CMK (cell line): ENCODE data around the gene GPR45.
"Not testable (repeated sequence)": the region's sequence is repeated elsewhere in the genome, so short reads cannot be mapped to it uniquely, and the experiment has no call there.

Experiments
- DNase-seq: peaks from one replicate; pipeline ENCODE4 v3.0.0-alpha.2; 2010; ENCODE audit warnings: low read depth

GPR45 gene, protein sequence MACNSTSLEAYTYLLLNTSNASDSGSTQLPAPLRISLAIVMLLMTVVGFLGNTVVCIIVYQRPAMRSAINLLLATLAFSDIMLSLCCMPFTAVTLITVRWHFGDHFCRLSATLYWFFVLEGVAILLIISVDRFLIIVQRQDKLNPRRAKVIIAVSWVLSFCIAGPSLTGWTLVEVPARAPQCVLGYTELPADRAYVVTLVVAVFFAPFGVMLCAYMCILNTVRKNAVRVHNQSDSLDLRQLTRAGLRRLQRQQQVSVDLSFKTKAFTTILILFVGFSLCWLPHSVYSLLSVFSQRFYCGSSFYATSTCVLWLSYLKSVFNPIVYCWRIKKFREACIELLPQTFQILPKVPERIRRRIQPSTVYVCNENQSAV

DNA sequence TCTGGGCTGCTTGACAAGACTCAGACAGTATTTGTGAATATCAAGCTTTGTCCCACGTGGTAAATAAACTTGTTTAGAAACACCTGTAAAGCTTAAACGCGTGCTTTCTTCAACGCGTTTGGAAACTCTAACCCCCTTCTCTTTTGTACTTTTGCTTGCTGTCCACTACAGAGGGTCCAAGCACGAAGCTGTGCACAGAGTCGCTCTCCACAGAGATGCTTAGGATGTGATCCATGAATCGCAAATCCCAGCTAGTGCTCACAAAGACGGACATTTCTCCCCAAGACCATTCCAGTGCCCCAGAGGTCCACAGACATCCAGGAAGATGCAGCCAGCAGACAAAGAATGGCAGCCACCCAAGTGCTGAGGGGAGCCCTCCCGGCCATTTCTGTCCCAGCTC lies at the start of gene GPR45:
GPR45 (plus strand) TSS at position 301 of the 400 bp plus-strand sequence. CDS start 116 bp downstream, outside the sequence.
- no peak for DNase-seq

DNA sequence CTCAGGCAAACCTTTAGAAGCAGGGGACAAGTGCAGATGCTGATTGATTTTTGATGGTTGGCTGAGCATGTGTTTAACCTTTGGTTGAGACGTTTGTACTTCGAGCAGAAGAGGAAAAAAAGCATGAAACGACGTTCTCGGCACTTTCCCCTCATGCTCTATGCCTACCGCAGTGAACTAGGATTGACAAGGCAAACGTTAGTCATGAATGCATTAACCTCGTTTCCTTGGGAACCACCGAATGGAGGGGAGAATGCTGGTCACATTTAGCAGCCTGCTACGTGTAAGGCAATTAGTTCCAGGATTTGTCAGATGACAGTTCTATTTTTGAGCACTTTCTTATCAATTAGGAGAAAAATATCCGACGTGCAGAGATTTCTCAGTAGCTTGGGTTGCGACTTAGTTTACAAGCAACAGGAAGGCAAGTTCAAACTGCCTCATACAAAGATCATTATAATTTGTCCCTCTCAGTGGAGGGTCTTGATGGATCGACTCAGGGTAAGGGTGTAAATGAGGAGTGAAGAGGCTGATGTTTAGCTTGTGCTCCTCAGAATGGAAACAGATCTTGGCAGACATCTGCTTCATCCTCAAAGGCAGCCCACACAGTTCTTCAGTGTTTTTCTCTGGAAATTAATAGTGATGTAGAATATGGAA lies 47.4 kb upstream of the GPR45 start:
- no peak for DNase-seq

DNA sequence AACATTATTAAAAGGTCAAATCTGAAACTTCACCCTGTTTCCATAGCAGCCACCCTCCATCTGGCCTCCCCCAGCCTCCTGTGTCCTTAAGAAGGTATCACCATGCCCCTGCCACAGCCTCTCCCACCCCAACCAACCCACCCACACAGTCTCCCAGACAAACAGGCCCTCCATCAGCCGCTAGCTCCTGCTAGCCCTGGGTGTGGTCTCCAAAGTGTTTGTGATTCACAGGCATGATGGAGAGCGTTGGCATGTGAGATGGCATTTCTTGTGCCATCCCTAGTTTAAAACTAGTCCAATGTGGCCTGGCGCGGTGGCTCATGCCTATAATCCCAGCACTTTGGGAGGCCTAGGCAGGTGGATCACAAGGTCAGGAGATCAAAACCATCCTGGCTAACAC lies 44.9 kb upstream of the GPR45 start:
- no peak for DNase-seq

DNA sequence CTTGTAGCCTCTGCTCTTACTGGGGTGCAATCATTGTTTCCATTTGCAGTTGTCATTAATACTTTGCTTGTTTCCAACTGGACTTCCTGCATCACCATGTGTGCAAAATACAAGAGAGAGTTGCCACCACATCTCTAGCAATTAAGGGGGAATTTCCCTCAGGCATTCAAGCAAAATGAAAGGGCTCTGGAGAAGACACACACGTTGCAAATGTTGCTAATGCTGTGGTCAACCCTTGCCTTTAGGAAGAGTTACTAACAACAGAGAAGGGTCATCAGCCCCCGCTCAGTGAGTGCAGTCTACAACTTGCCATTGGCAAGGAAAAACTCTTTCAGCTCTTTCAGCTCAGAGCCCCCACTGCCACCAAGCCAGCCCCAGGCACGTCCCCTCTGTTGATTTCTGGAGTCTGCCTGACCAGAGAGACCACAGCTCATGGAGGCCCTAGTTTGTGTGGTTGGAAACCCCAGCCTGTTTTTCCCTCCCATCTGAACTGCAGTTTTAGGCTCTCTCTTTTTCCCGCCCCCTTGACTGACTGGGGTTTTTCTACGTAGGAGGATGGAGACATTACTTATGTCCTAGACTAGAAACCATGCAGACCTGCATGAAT lies 25.9 kb upstream of the GPR45 start:
- no peak for DNase-seq

DNA sequence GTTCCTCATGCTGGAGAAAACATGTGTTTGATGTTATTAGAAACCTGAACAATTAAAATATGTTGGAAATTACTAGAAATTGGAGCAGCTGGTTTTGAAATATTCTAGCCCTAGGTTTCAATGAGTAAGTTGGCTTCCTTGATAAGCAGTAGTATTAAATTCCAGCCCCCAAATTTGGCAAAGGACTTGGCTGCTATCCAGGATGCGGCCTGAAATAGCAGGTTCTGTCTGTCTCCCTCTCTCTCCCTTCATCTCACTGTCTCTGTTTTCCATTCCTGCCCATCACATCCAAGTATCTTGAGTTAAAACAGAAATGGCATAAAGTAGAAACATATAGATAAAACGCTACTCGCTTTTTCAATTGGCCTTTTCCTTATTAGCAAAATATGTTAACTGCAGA lies 20.9 kb upstream of the GPR45 start:
- DNase-seq: no peak

DNA sequence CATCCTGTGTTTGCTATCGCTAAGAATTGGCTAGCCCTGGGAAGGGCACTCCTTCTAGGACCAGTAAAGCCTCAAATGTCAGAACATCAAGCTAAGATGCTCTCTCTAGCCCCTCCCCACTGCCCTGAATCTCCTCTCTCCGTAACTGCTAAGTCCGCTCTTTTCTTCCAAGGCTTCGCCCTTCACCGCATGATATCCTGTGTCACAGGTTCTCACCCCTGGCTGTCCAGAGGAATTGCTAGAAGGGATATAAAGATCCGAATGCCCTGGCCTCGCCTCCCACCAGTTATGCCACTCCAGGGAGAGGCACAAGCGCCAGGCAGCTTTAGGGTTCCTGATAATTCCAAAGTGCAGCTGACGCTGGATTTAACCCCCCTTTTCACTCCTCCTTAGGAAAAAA lies 17.1 kb upstream of the GPR45 start:
- DNase-seq: no peak

DNA sequence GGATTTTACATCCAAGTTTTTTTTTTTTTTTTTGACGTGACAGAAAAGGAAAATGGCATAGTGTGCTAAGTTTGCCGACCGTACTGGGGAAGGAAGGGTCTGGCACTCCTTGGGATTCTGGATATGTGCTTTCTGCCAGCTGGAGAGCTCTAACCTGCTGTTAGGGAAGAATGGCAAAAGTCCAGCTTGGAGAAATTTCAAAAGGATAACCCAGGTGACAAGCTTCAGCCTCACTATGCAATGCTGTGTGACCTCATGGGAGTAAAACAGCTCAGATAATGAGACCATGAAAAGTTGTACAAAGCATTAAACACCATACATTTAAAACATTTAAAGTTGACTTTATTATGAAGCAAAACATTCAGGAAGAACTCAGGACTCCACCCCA lies 10.3 kb upstream of the GPR45 start:
- DNase-seq: no peak

DNA sequence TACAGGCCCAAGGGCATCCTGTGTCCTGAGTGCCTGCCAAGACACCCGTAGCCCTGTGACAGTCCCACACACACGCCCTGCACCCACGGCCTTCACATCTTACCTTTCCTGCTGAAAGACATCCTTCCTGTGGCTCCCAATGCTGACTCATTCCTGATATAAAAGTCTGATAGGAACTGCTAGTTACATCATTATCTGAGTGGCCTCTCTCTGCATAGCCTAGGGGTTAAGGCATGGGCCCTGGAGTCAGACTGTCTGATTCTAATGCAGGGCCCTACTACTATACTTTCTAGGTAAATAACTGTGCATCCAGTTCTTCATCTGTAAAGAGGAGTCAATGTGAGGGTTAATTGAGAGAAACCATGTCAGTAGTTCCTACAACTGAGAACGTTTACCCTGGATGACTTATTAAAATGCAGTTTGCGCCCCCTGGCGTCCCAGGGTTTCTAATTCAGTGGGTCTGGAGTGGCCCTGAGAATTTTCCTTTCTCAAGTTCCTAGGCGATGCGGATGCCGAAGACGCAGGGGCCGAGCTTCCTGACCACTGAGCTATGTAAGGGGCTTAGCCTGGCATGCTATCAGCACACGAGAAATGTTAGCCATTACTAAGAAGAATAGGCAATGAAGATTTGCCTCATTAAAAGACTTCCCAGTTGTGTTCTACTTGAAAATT lies 6.0 kb upstream of the GPR45 start:
- DNase-seq: peak; percentile 39

DNA sequence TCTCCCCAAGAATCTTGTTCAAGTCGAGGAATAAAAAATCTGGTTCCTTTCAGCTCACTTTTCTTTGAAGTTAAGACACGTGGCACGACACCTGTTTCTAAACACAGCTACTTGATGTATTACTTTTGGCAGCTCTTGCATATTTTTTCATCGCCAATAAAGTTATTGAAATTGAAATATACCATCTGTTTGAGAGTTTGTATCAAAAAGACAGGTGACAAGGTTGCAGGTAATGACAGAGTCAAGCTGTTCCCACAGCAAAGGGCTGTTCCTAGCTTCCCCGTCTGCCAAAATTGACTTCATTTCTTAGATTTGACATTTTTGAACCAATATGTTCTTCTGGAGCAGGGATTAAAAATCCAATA lies 5.5 kb upstream of the GPR45 start:
- DNase-seq: no peak

DNA sequence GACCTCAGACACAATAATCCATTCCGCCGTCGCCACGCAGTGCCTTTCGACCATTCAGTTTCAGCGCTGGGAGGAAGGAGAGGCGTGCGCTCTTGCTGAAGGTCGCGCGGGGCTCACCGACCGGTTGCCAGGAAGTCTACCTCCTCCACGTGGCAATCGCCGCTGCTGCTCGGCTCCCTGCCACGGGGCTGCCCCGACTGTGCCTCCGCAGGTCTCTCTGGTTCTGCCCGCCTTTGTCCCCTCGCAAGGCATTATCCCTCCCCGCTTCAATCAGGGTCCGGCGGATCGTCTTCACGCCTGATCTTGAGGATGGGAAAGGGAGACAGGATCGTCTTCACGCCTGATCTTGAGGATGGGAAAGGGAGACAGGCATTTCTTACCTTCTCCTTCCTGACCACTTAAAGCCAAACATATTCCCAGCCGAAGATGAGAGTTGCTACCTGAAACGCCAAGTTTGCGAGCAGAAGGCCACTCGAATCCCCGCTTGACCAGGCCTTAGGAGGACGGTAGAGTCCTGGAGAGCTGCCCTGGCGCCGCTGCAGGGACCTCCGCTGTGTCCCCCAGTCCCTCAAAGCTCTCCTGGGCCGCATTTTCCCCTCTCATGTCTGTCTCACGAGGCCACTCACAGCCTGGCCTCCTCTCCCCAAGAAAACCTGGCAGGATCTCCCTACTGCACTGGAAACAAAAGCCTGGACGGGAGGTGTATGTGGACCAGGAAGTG lies 4.3 kb upstream of the GPR45 start:
- no peak for DNase-seq

DNA sequence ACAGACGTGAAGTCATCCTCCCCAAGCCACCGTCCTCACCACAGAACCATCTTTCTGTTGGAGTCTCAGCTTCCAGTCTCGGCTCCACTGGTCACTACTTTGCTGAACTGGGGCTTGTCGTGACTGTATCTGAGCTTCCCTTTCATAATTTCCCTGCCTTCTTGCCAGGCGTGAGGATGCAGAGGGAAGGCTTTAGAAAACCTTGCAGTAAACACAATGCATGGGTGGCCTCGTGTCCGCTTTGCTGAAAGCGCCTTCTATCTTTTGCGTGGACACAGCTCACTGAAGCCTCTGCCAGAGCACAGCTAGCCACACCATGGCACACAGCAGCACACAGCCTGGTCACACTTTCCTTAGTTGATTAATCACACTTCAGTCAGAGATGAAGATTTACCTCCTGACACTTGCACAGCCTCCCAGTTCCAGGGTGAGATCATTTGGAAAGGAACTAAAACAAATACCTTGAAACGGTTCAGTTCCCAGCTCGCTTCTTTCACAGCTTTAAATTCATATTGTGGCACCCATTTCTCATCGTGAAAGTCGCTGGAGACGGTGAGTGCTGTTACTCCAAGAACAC lies 2.8 kb upstream of the GPR45 start:
- no peak for DNase-seq

DNA sequence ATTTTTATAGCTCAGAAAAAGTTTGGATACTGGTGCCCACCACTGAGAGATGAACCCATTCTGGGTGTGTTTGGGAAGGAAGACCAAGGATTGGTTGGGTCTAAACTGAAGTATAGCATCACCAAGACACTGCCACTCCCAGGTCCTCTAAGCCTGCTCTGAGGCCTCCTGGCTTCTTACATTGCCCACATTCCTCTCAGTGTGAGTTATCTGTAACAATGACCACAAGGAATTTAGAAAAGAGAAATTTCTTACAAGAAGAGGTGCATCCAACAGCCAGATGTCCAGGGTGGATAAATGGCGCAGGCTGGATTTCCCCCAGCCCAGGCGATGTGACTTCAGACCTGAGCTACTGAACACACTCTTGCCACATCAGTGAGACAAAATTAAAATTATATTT lies 1.6 kb upstream of the GPR45 start:
- DNase-seq: no peak

DNA sequence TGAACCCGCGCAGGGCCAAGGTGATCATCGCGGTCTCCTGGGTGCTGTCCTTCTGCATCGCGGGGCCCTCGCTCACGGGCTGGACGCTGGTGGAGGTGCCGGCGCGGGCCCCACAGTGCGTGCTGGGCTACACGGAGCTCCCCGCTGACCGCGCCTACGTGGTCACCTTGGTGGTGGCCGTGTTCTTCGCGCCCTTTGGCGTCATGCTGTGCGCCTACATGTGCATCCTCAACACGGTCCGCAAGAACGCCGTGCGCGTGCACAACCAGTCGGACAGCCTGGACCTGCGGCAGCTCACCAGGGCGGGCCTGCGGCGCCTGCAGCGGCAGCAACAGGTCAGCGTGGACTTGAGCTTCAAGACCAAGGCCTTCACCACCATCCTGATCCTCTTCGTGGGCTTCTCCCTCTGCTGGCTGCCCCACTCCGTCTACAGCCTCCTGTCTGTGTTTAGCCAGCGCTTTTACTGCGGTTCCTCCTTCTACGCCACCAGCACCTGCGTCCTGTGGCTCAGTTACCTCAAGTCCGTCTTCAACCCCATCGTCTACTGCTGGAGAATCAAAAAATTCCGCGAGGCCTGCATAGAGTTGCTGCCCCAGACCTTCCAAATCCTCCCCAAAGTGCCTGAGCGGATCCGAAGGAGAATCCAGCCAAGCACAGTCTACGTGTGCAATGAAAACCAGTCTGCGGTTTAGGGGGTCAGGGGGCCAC lies 897 bp downstream of the GPR45 start:
- DNase-seq: no peak

DNA sequence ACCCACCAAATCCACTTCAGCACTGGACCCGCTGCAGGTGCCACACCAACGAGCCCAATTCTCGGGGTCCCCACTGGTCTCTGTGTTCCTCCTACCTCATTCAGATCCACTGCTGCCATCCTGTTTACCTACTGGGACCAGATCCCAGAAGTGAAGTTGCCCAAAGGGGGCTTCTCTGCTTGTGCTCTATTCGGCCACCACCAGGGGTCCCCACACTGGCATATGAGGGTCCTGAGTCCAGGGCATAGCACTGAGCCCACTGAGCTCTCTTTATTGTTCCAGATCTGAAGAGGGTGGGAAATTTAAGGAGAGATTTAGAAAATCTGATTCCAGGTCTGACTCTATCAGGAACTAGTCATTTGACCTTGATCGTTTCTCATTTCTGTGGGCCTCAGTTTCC lies 2.4 kb downstream of the GPR45 start:
- no peak for DNase-seq

DNA sequence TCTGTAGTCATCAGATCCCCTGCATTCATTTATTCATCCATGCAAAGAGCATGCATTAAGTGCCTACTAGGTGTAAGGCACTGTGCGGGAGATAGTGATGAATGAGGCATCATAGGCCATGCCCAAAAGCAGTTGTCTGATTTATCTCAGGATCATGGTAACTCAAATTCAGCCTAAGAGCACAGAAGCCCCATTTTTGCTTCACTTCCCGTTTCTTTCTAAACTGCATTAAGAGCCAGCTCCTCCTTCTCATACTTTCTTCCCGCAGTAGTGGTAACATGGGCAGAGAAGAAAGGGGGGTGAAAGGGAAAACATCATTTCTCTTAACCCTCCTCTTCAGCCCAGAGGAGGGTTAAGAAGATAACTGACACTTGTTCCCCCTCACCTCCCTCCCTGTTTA lies 2.9 kb downstream of the GPR45 start:
- DNase-seq: no peak

DNA sequence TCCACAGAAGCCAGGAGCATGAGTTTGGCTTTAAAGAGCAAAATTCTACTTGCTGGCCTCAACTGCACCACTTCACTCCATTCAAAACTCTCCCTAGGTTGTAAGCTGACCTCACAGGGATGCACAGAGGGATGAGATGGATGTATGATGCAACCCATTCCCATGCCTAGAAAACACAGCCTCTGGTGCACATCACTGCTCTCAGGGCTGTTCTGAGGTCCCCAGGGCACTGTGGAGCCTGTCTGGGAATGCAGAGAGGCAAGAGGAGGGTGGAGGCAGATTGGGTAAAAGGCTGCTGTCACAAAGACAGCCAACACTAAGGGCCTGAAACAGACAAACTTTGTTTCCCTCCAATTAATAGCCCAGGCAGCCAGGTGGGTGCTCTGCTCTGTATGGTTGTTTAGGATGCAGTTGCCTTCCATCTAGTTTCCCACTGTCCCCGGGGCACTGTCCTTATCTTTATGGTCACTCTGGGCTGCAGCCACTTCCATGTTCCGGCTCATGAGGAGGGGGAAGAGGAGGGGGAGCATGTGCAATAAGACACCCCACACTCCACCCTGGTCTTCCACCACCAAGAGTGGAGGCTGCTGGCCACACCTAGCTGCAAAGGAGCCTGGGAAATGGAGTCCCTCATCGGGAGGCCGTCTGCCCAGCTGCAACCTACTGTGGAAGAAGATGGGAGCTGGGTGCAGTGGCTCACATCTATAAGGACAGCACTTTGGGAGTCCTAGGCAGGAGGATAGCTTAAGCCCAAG lies 7.0 kb downstream of the GPR45 start:
- no peak for DNase-seq

DNA sequence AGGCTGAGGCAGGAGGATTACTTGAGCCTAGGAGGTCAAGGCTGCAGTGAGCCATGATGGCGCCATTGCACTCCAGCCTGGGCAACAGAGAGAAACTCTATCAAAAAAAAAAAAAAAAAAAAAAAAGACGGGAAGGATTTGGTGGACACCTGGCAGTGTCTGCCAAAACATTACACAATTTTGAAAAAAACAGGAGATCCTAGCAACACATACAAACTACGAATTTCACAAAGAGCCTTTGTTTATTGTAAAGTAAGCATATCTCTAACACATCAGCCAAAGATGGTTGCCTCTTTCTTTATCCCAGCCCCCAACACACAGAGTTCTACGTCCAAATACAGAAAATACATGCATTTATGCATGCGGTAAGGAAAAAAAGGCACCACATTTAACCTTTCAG lies 7.6 kb downstream of the GPR45 start:
- no peak for DNase-seq

DNA sequence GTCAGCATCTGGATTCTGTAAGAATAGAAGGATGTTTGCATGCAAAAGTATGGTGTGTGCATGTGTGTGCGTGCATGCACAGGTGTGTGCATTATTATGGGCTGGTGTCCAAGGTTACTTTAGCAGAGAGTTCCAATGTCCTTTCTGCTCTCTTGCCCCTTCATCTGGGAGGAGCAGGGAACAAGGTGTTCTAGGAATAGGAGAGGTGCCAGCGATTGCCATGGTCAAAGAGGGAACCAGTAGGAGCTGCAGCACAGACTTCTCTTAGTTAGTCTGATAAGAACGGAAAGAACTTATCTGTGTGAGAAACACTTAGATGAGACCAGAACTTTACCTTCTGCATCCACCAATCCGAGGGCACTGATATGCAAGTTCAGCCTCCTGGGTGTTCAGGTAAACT lies 8.3 kb downstream of the GPR45 start:
- DNase-seq: no peak

DNA sequence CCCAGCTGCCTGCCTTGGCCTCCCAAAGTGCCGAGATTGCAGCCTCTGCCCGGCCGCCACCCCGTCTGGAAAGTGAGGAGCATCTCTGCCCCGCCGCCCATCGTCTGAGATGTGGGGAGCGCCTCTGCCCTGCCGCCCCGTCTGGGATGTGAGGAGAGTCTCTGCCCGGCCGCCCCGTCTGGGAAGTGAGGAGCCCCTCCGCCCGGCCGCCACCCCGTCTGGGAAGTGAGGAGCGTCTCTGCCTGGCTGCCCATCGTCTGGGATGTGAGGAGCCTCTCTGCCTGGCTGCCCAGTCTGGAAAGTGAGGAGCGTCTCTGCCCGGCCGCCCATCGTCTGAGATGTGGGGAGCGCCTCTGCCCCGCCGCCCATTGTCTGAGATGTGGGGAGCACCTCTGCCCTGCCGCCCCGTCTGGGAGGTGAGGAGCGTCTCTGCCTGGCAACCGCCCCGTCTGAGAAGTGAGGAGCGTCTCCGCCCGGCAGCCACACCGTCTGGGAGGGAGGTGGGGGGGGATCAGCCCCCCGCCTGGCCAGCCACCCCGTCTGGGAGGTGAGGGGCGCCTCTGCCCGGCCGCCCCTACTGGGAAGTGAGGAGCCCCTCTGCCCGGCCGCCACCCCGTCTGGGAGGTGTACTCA lies 9.6 kb downstream of the GPR45 start:
- DNase-seq: not testable (repeated sequence)

DNA sequence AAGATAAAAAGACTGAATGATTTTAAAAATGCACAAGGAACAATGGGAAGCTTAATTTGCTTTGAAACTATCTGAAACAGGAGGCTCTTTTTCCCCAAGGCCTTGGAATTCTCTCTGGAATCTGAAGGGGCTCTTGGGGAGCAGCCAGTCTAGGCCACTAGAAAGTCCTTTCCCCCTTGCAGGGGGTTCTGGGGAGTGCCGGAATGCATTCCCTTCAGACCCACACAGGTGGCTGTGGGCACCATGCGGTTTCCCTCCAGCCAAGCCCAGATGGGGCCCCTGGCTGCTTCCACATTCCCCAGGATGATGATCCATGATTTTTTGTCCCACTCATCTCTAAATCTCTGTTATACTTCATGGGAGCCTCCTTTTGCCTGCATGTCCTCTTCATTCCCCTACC lies 10.7 kb downstream of the GPR45 start:
- DNase-seq: no peak
